A549 (cell line): Measurements from ENCODE around the gene SLC25A10.

Source experiments
- CEBPB ChIP-seq, 2 experiments: fragments of >200 bp in 1 of 2; sonication (Bioruptor Twin) in 1 of 2; formaldehyde crosslinking in 1 of 2; IDR thresholded peaks; 2 replicates each; pipeline ENCODE4 v1.6.1; 2012 to 2016
- TF ChIP-seq, protein P1 (sequence below): fragments of >200 bp; sonication (Bioruptor Twin); formaldehyde crosslinking; IDR thresholded peaks from 3 replicates; pipeline ENCODE4 v1.5.1; 2016

DNA sequence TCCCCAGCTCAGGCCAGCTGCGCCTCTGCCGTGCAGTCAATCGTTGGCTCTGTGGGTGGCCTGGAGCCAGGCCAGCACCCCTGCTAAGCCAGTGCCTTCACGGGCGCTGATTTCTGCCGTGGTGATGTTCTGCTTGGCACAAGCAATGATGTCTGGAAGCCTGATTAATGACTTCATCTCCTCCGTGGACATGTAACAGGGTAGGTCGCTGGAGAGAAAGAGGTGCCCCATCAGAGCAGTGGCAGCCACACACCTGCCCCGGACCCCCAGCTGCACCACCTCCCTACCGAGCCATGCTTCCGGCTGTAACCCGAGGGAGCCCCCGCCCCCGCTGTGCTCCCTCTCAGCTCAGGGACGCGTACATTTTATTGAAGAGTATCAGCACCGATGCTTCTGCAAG, 30.4 kb upstream of the SLC25A10 start:
- no peak for TF ChIP-seq CEBPB (IDR thresholded peaks at IDR 0.05)
- TF ChIP-seq, protein P1, sequence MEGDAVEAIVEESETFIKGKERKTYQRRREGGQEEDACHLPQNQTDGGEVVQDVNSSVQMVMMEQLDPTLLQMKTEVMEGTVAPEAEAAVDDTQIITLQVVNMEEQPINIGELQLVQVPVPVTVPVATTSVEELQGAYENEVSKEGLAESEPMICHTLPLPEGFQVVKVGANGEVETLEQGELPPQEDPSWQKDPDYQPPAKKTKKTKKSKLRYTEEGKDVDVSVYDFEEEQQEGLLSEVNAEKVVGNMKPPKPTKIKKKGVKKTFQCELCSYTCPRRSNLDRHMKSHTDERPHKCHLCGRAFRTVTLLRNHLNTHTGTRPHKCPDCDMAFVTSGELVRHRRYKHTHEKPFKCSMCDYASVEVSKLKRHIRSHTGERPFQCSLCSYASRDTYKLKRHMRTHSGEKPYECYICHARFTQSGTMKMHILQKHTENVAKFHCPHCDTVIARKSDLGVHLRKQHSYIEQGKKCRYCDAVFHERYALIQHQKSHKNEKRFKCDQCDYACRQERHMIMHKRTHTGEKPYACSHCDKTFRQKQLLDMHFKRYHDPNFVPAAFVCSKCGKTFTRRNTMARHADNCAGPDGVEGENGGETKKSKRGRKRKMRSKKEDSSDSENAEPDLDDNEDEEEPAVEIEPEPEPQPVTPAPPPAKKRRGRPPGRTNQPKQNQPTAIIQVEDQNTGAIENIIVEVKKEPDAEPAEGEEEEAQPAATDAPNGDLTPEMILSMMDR, result no peak
